Upper lobe of left lung (tissue), 6 donors: ENCODE measurements around the gene ULBP1. TPM values are rescaled to one million over a fixed set of nuclear protein-coding genes. Genes with fewer than 3 reads are reported as not detected.

Source experiments
- ATAC-seq, 2 donors: fragments of 200-7000 bp; cut with Tn5 transposase; one replicate each; pipeline ENCODE4 v1.9.1; 2022; ENCODE audit warnings: mild to moderate bottlenecking in 2 of 2, moderate library complexity in 2 of 2; ENCODE audit not compliant: low FRiP score in 2 of 2
- DNase-seq, 2 donors: peaks; one replicate each; pipeline ENCODE4 v3.0.0-alpha.2; 2019 to 2020
- H3K27ac ChIP-seq, 4 donors: fragments of 200-600 bp; sonication (generic); one replicate each; pipeline ENCODE4 v1.5.1; 2016 to 2019
- H3K27me3 ChIP-seq, 4 donors: fragments of 200-600 bp; sonication (generic); one replicate each; pipeline ENCODE4 v1.5.1; 2017 to 2019
- H3K36me3 ChIP-seq, 4 donors: fragments of 200-600 bp; sonication (generic); one replicate each; pipeline ENCODE4 v1.5.1; 2016 to 2019
- H3K4me1 ChIP-seq, 4 donors: fragments of 200-600 bp; sonication (generic); one replicate each; pipeline ENCODE4 v1.5.1; 2018 to 2019
- H3K4me3 ChIP-seq, 4 donors: fragments of 200-600 bp; sonication (generic); one replicate each; pipeline ENCODE4 v1.5.1; 2017 to 2019; ENCODE audit warnings: mild to moderate bottlenecking in 2 of 4, moderate library complexity in 1 of 4
- H3K9me3 ChIP-seq, 4 donors: fragments of 200-600 bp; sonication (generic); one replicate each; pipeline ENCODE4 v1.5.1; 2018 to 2019
- EP300 ChIP-seq, 4 donors: sonication (generic); formaldehyde crosslinking; IDR thresholded peaks; one replicate each; pipeline ENCODE4 v1.5.1; 2017; ENCODE audit warnings: antibody characterized with exemption in 4 of 4, control low read depth in 2 of 4
- POLR2A ChIP-seq, 4 donors: fragments of 450-650 bp; IDR thresholded peaks; one replicate each; pipeline ENCODE4 v1.5.1; 2016 to 2017; ENCODE audit warnings: antibody characterized with exemption in 4 of 4, mild to moderate bottlenecking in 2 of 4
- POLR2AphosphoS5 ChIP-seq, 2 donors: sonication (generic); formaldehyde crosslinking; IDR thresholded peaks; one replicate each; pipeline ENCODE4 v1.5.1; 2017; ENCODE audit warnings: antibody characterized with exemption in 2 of 2
- WGBS, 2 donors: methylation state at CpG; one replicate each; pipeline ENCODE4 v1.1.5; 2017 to 2018; 5-methylcytosine and 5-hydroxymethylcytosine counted together
- total RNA-seq, 6 donors: library from RNA; depleted of rRNA in 4 of 6; stranded (reverse); fragments of >200 nt in 4 of 6; gene quantifications; one replicate each; pipeline versions ENCODE4 v1.1.0 to v1.2.1, GENCODE V29; 2016 to 2021
- TF ChIP-seq, protein P1 (sequence below), 6 experiments: fragments of 450-650 bp in 4 of 6; fragments of 200-600 bp in 2 of 6; sonication (generic) in 2 of 6; IDR thresholded peaks; one replicate each; pipeline ENCODE4 v1.5.1; 2016 to 2019; ENCODE audit warnings: antibody characterized with exemption in 6 of 6
- donor health status: DM: no; HTN: no; CAD: no; lungs with moderate emphysema.
- donor health status: DM: no; HTN: yes; CAD: no; lungs with severe emphysema.

Gene ULBP1
- total RNA-seq, 6 donors from 2014 or later = under 0.01 to 1.6 (median 0.80) TPM

DNA sequence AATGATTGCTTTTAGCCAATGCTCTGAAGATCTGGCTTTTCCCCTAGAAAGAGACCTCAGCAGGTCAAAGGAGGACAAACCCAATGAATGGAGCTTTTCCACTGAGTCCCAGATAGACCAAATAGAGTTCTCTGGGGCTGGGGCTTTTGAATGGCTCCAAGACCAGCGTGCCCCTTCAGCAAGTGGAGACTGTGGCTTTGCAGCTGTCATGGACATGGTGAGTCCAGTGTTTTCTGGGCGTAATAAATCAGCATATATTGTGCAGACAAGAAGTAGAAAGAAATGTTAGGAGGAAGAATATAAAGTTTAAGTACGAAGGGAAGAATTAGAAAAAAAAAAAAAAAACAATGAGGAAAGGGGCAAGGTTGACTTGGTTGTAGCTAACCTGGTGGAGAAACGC lies 28.1 kb downstream of the ULBP1 start:
- WGBS, 2 donors = 52% methylated on average over 4 of the region's 4 CpGs
- TF ChIP-seq POLR2A (IDR thresholded peaks at IDR 0.05) (no peak), POLR2AphosphoS5 (IDR thresholded peaks at IDR 0.05) (no peak), EP300 (IDR thresholded peaks at IDR 0.05) (no peak)
- TF ChIP-seq, protein P1, sequence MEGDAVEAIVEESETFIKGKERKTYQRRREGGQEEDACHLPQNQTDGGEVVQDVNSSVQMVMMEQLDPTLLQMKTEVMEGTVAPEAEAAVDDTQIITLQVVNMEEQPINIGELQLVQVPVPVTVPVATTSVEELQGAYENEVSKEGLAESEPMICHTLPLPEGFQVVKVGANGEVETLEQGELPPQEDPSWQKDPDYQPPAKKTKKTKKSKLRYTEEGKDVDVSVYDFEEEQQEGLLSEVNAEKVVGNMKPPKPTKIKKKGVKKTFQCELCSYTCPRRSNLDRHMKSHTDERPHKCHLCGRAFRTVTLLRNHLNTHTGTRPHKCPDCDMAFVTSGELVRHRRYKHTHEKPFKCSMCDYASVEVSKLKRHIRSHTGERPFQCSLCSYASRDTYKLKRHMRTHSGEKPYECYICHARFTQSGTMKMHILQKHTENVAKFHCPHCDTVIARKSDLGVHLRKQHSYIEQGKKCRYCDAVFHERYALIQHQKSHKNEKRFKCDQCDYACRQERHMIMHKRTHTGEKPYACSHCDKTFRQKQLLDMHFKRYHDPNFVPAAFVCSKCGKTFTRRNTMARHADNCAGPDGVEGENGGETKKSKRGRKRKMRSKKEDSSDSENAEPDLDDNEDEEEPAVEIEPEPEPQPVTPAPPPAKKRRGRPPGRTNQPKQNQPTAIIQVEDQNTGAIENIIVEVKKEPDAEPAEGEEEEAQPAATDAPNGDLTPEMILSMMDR (IDR thresholded peaks at IDR 0.05) = no peak
- H3K27me3 ChIP-seq = peaks cover 0 to 58% (median 21%) of the 10 kb centered on the region in 4 donors

DNA sequence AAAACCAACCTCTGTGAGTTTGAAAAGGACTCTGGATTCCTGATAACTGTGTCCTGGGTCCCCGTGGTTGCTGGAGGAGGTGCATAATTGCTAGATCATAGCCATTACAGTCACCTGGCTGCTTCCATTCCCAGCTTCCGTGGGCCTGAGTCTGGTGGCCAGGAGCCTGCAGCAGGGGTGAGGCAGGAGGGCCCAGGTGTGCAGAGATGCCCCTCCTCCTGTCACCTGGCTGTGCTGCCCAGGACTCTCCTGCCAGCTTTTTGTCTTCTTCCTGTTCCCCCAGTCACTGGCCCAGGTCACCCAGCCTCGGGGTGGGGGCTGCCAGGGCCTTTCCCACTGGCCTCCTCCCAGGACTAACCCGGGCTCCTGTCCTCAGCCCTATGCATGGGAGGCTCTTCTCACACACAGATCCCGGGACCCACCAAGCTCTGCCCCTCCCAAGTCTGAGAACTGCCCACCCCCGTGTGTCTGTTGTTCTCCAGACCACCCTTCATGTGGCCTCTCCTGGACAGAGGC lies 31.6 kb downstream of the ULBP1 start:
- Histone ChIP-seq H3K4me3 (no peak overlapping the region), H3K4me1 (peaks cover 10 to 12% (median 11%) of the 10 kb centered on the region in 4 donors), H3K36me3 (no peaks in the 10 kb centered on the region), H3K27me3 (peaks cover 0 to 25% (median 9%) of the 10 kb centered on the region in 4 donors), H3K9me3 (no peaks in the 10 kb centered on the region), H3K27ac (no peak overlapping the region)
- WGBS, 2 donors = 79 to 81% methylated on average over 5 of the region's 6 CpGs
- TF ChIP-seq EP300 (IDR thresholded peaks at IDR 0.05) (no peak), POLR2AphosphoS5 (IDR thresholded peaks at IDR 0.05) (no peak)
- ATAC-seq = no peak
- DNase-seq = no peak

More for the DNA sequence above, 28.1 kb downstream of the ULBP1 start:
- Histone ChIP-seq H3K9me3 (peaks cover 8 to 11% (median 10%) of the 10 kb centered on the region in 4 donors), H3K36me3 (no peaks in the 10 kb centered on the region), H3K4me3 (no peak overlapping the region), H3K4me1 (peaks cover 15 to 21% (median 17%) of the 10 kb centered on the region in 4 donors), H3K27ac (no peak overlapping the region)
- DNase-seq (no peak), ATAC-seq (no peak)

DNA sequence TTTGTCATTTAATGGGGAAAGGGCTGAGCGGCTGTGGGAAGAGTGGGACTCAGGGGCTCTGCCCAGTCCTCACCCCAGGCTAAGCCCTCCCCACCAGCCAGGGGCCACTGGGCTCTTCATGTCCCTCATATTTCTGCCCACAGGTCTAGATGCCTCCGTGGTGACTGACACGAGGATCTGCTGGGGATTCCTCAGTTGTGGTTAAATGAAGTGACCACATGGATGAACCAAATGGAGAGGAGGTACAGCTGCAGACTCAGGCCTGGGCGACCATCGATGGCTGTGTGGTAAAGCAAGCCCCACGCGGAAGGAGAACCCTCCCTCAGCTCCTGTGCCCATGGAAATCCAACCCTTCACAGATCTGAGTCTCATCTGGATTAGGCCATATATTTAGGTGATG lies 32.2 kb downstream of the ULBP1 start:
- H3K4me1 ChIP-seq = peaks cover 3 to 6% (median 4%) of the 10 kb centered on the region in 4 donors
- no peak for TF ChIP-seq POLR2AphosphoS5 (IDR thresholded peaks at IDR 0.05)
- TF ChIP-seq POLR2A (IDR thresholded peaks at IDR 0.05) = no peak
- H3K36me3 ChIP-seq = no peaks in the 10 kb centered on the region
- DNase-seq = no peak
- ATAC-seq = no peak
- no peak overlapping the region for H3K4me3 ChIP-seq
- 86 to 90% methylated on average over 2 to 7 of the region's 7 CpGs for WGBS, 2 donors
- no peak overlapping the region for H3K27ac ChIP-seq
- peaks cover 0 to 19% (median 3%) of the 10 kb centered on the region in 4 donors for H3K27me3 ChIP-seq
- no peaks in the 10 kb centered on the region for H3K9me3 ChIP-seq

DNA sequence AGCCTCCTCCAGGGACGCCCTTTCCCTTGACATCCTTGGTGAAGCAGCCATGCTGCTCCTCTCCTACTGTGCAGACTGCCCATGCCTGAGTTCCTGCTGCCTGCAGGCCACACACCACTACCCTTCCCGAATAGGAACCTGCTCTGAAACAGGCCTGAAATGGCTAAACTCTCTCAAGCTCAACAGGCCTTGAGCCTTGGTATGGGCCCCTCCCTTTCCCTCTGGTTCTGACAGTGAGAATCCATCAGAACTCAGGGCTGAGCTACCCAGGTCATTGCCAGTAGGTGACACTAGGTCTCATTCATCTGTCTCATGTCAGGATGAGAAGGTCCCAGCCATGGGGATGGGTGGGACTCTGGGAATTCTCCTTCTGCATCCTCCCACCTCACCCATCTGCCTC lies 35.9 kb downstream of the ULBP1 start:
- H3K27me3 ChIP-seq = peaks cover 0 to 10% (median 0%) of the 10 kb centered on the region in 4 donors
- 87 to 100% methylated on average over 1 to 2 of the region's 2 CpGs for WGBS, 2 donors
- ATAC-seq = no peak

DNA sequence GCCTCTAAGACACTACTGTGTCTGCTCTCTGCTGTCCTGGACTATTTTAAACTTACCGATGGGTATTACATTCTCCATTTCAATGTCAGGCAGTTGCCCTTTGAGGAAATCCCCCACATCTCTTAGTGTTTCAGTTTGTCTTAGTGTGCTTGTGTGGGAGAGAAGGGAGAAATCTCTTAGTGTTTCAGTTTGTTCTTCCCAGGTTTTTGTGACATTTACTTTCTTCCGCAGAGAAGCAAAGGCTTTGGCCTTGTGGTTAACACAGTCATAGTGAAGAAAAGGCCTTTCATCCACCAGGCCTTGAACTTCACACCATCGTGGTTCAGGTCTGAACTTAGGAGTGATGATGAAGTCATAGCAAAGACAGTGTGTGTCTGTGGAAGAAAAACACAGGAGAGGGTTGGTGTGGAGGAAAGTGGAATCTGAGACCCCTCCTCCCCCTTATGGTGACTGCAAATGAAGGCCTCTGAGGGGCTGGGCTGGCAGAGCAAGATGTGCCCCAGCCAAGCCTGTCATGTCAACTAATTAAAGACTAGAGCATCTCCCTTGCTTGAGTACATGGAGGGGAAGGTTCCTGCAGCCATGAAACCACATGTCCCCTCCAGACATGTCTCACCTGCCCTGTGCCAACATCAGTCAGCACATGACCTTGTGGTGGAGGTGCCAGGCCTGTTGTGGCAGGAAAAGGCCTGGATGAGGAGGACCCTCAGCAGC lies 37.7 kb downstream of the ULBP1 start:
- 73 to 78% methylated on average over 3 of the region's 3 CpGs for WGBS, 2 donors
- Histone ChIP-seq H3K27ac (no peak overlapping the region), H3K4me3 (no peak overlapping the region), H3K4me1 (peaks cover 7 to 16% (median 12%) of the 10 kb centered on the region in 4 donors), H3K9me3 (no peaks in the 10 kb centered on the region), H3K36me3 (no peaks in the 10 kb centered on the region), H3K27me3 (peaks cover 0 to 6% (median 0%) of the 10 kb centered on the region in 4 donors)
- TF ChIP-seq POLR2A (IDR thresholded peaks at IDR 0.05) (no peak), EP300 (IDR thresholded peaks at IDR 0.05) (no peak), POLR2AphosphoS5 (IDR thresholded peaks at IDR 0.05) (no peak)
- TF ChIP-seq, protein P1 (IDR thresholded peaks at IDR 0.05) = no peak
- DNase-seq = no peak
- no peak for ATAC-seq

More for the DNA sequence above, 35.9 kb downstream of the ULBP1 start:
- Histone ChIP-seq H3K9me3 (no peaks in the 10 kb centered on the region), H3K27ac (no peak overlapping the region), H3K4me3 (no peak overlapping the region), H3K4me1 (peaks cover 4 to 6% (median 5%) of the 10 kb centered on the region in 4 donors), H3K36me3 (no peaks in the 10 kb centered on the region)
- no peak for DNase-seq
- no peak for TF ChIP-seq POLR2A (IDR thresholded peaks at IDR 0.05)
- TF ChIP-seq, protein P1 (IDR thresholded peaks at IDR 0.05) = no peak
- no peak for TF ChIP-seq EP300 (IDR thresholded peaks at IDR 0.05)
- TF ChIP-seq POLR2AphosphoS5 (IDR thresholded peaks at IDR 0.05) = no peak
